Activated naive CD4-positive, alpha-beta T cell treated with anti-CD3 and anti-CD28 coated beads for 36 hours (primary cell): ENCODE measurements around the gene PML. TPM values are rescaled to one million over a fixed set of nuclear protein-coding genes. Genes with fewer than 3 reads are reported as not detected.
A peak's percentile ranks its signal among the peaks of the same experiment; 100 is the strongest.

Experiments
- CTCF ChIA-PET: fragments of 350-600 bp; sonication (Branson Sonifier 250); formaldehyde crosslinking; loops from one replicate; lab custom pipeline; 2021; ENCODE audit warnings: antibody characterized with exemption; lab: Charles Lee
- DNase-seq: peaks from one replicate; pipeline ENCODE4 v3.0.0-alpha.2; 2020
- H3K27ac Mint-ChIP-seq: one replicate; pipeline ENCODE4 v1.8.0; 2021; ENCODE audit warnings: mild to moderate bottlenecking, mixed read lengths
- H3K27me3 Mint-ChIP-seq: one replicate; pipeline ENCODE4 v1.8.0; 2021; ENCODE audit warnings: low read depth, mixed read lengths
- H3K36me3 Mint-ChIP-seq: one replicate; pipeline ENCODE4 v1.8.0; 2021; ENCODE audit warnings: low read depth, mixed read lengths
- H3K4me1 Mint-ChIP-seq: one replicate; pipeline ENCODE4 v1.8.0; 2021; ENCODE audit warnings: low read depth, mixed read lengths
- H3K4me3 Mint-ChIP-seq: one replicate; pipeline ENCODE4 v1.8.0; 2021; ENCODE audit warnings: mild to moderate bottlenecking, moderate library complexity, mixed read lengths
- H3K9me3 Mint-ChIP-seq: one replicate; pipeline ENCODE4 v1.8.0; 2021; ENCODE audit warnings: mixed read lengths
- intact Hi-C: fragments of 100-400 bp; cut with micrococcal nuclease; formaldehyde crosslinking; loops from one replicate; pipeline ENCODE4 v1.15.1; 2023
- total RNA-seq, 2 experiments: library from RNA; stranded (reverse); gene quantifications; one replicate each; pipeline ENCODE4 v1.2.3, GENCODE V29; 2021

Gene PML
- 10 to 100 TPM; 69.6 to 70.2 TPM for total RNA-seq

GRCh38 chr15:73994413-73994883 lies at the start of gene PML:
Gene PML, plus strand, starts transcription at chr15:73994716. Its CDS starts 97 bp downstream, at chr15:73994813.
- intact Hi-C loops, result loop anchor here (1.0 to 10.0 kb wide), 7 partner anchors 388 to 1770 kb away; partner anchors contain the start of genes ARID3B, SIN3A and UBL7
- DNase-seq, result peak; percentile 98
- Mint-ChIP-seq H3K36me3 (peaks cover 11% of the 10 kb centered on the region), H3K9me3 (no peaks in the 10 kb centered on the region), H3K27me3 (no peaks in the 10 kb centered on the region), H3K4me1 (peaks cover 59% of the 10 kb centered on the region), H3K4me3 (peak within 1 kb of the TSS; percentile 95), H3K27ac (peak within 1 kb of the TSS; percentile 96)
- CTCF ChIA-PET, result interaction anchor here (0.8 to 5.2 kb wide), 9 partner anchors 12 to 74 kb away, joined by 3 to 54 read pairs (median 5); no protein-coding TSS in a partner anchor

GRCh38 chr15:73945130-73945508 lies 49.4 kb upstream of the PML start:
- Mint-ChIP-seq H3K4me3 (no peak overlapping the region), H3K9me3 (no peaks in the 10 kb centered on the region), H3K4me1 (peaks cover 11% of the 10 kb centered on the region), H3K36me3 (no peaks in the 10 kb centered on the region), H3K27me3 (no peaks in the 10 kb centered on the region), H3K27ac (no peak overlapping the region)
- CTCF ChIA-PET, result interaction anchor here (0.6 to 1.2 kb wide), 3 partner anchors 9 to 19 kb away, joined by 3 to 4 read pairs (median 3); no protein-coding TSS in a partner anchor
- no peak for DNase-seq
- intact Hi-C loops, result no loop called here

- CTCF ChIA-PET, result no interaction called here
- H3K27ac Mint-ChIP-seq, result no peak overlapping the region
- no peaks in the 10 kb centered on the region for H3K27me3 Mint-ChIP-seq
- intact Hi-C loops, result no loop called here
- no peak overlapping the region for H3K4me3 Mint-ChIP-seq
- no peak for DNase-seq
- H3K9me3 Mint-ChIP-seq, result no peaks in the 10 kb centered on the region
- peaks cover 12% of the 10 kb centered on the region for H3K4me1 Mint-ChIP-seq
- H3K36me3 Mint-ChIP-seq, result no peaks in the 10 kb centered on the region
Measured at GRCh38 chr15:73946046-73946721, 48.3 kb upstream of the PML start.

GRCh38 chr15:73946795-73947370 lies 47.6 kb upstream of the PML start:
- CTCF ChIA-PET, result no interaction called here
- no peak overlapping the region for H3K27ac Mint-ChIP-seq
- intact Hi-C loops, result no loop called here

DNA sequence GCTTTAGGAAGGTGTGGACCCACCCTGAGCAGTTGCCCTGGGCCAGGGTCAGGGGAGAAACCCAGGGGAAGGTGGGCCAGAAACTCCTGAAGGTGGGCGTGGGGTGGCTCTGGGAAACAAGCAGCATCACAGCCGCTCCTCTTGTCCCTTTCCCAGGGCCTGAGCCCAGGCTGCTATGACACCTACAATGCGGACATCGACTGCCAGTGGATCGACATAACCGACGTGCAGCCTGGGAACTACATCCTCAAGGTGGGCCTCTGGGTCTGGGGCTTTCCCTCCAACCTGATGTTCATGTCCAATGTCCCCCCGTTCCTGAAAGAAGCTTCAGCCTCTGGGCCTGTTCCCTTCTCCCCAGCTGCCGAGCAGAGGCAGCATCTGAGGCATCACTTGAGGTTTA lies 46.9 kb upstream of the PML start:
- no peaks in the 10 kb centered on the region for H3K27me3 Mint-ChIP-seq
- peaks cover 3% of the 10 kb centered on the region for H3K4me1 Mint-ChIP-seq
- no peaks in the 10 kb centered on the region for H3K36me3 Mint-ChIP-seq
- H3K27ac Mint-ChIP-seq, result no peak overlapping the region
- no peak for DNase-seq
- intact Hi-C loops, result no loop called here
- H3K4me3 Mint-ChIP-seq, result no peak overlapping the region
- no peaks in the 10 kb centered on the region for H3K9me3 Mint-ChIP-seq
- CTCF ChIA-PET, result interaction anchor here (1.5 to 1.9 kb wide), 2 partner anchors 12 to 25 kb away, joined by 5 to 6 read pairs; no protein-coding TSS in a partner anchor

More at GRCh38 chr15:73946795-73947370, 47.6 kb upstream of the PML start:
- H3K4me1 Mint-ChIP-seq, result peaks cover 9% of the 10 kb centered on the region
- H3K36me3 Mint-ChIP-seq, result no peaks in the 10 kb centered on the region
- H3K27me3 Mint-ChIP-seq, result no peaks in the 10 kb centered on the region
- DNase-seq, result no peak
- no peaks in the 10 kb centered on the region for H3K9me3 Mint-ChIP-seq
- H3K4me3 Mint-ChIP-seq, result no peak overlapping the region

- Mint-ChIP-seq H3K4me3 (no peak overlapping the region), H3K27me3 (no peaks in the 10 kb centered on the region), H3K36me3 (no peaks in the 10 kb centered on the region), H3K9me3 (no peaks in the 10 kb centered on the region), H3K27ac (no peak overlapping the region), H3K4me1 (peaks cover 3% of the 10 kb centered on the region)
- DNase-seq, result no peak
- CTCF ChIA-PET, result interaction anchor here (0.6 to 3.2 kb wide), 7 partner anchors 12 to 100 kb away, joined by 3 to 20 read pairs (median 6); no protein-coding TSS in a partner anchor
- intact Hi-C loops, result no loop called here
Measured at GRCh38 chr15:73948396-73948795, 46.1 kb upstream of the PML start.

GRCh38 chr15:73948982-73949381 lies 45.5 kb upstream of the PML start:
- Mint-ChIP-seq H3K36me3 (no peaks in the 10 kb centered on the region), H3K4me3 (no peak overlapping the region), H3K27ac (no peak overlapping the region), H3K9me3 (no peaks in the 10 kb centered on the region), H3K4me1 (peaks cover 3% of the 10 kb centered on the region), H3K27me3 (no peaks in the 10 kb centered on the region)
- no peak for DNase-seq
- intact Hi-C loops, result no loop called here
- CTCF ChIA-PET, result interaction anchor here (0.6 to 3.2 kb wide), 7 partner anchors 12 to 99 kb away, joined by 3 to 20 read pairs (median 6); no protein-coding TSS in a partner anchor

- H3K9me3 Mint-ChIP-seq, result no peaks in the 10 kb centered on the region
- no peak for DNase-seq
- intact Hi-C loops, result no loop called here
- no peaks in the 10 kb centered on the region for H3K36me3 Mint-ChIP-seq
- H3K27ac Mint-ChIP-seq, result no peak overlapping the region
- no peak overlapping the region for H3K4me3 Mint-ChIP-seq
- peaks cover 3% of the 10 kb centered on the region for H3K4me1 Mint-ChIP-seq
- H3K27me3 Mint-ChIP-seq, result no peaks in the 10 kb centered on the region
- CTCF ChIA-PET, result interaction anchor here (0.5 to 3.2 kb wide), 8 partner anchors 10 to 340 kb away, joined by 3 to 20 read pairs (median 4); no protein-coding TSS in a partner anchor
Measured at GRCh38 chr15:73949496-73949895, 45.0 kb upstream of the PML start.

DNA sequence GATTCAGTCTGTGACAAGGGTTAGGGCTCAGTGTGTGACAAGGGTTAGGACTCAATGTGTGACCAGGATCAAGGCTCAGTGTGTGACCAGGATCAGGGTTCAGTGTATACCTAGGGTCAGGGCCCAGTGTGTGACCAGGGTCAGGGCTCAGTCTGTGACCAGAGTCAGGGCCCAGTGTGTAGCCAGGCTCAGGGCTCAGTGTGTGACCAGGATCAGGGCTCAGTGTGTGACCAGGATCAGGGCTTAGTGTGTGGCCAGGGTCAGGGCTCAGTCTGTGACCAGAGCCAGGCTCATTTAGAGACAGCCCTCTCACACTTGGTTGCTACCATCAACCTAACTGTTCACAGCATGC lies 44.1 kb upstream of the PML start:
- Mint-ChIP-seq H3K4me1 (peaks cover 3% of the 10 kb centered on the region), H3K27ac (no peak overlapping the region), H3K36me3 (no peaks in the 10 kb centered on the region), H3K4me3 (no peak overlapping the region), H3K9me3 (no peaks in the 10 kb centered on the region), H3K27me3 (no peaks in the 10 kb centered on the region)
- CTCF ChIA-PET, result interaction anchor here (0.6 to 3.2 kb wide), 17 partner anchors 9 to 97 kb away, joined by 3 to 20 read pairs (median 4); no protein-coding TSS in a partner anchor
- intact Hi-C loops, result loop anchor here (5.0 kb wide), 1 partner anchor 182 kb away; the partner anchor contains the start of gene ISLR2
- no peak for DNase-seq

DNA sequence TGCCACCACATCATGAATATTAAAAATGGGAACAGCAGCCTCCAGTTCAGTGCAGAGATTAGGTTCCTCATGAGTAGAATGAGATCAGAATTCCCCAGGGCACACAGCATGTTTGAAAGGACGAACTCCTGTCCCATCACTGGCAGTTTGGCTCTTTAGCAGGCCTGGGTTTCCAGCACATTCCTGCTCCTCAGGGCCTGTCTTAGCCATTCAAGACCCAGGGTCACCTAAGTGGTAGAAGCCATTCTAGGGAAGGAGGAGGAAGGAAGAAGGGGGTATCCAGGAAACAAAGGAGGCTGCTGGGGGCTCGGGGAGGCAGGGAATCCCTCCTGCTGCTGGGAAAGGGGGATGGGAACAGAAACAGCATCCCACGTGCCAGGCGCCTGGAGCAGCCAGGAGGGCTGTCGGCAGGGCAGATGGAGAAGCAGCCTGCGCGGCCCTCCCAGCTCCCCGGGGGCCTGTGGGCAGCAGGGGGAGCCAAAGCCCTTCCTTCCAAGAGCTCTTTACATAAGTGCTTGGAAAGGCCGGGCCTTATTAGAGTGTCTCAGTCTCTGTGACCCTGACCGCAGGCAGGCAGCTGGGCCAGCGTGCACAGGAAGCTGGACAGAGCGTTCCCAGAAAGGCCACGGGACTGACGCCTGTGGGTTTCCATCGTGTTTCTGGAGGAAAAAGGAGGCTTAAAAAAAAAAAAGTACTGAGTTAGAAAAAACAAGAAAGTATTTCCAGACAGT lies 43.5 kb upstream of the PML start:
- no peaks in the 10 kb centered on the region for H3K27me3 Mint-ChIP-seq
- no peak overlapping the region for H3K4me3 Mint-ChIP-seq
- H3K36me3 Mint-ChIP-seq, result no peaks in the 10 kb centered on the region
- peaks cover 3% of the 10 kb centered on the region for H3K4me1 Mint-ChIP-seq
- DNase-seq, result peak; percentile 83
- intact Hi-C loops, result loop anchor here (1.0 to 5.0 kb wide), 2 partner anchors 13 to 181 kb away; partner anchors contain the start of gene ISLR2
- CTCF ChIA-PET, result interaction anchor here (0.6 to 3.2 kb wide), 23 partner anchors 8 to 370 kb away, joined by 3 to 16 read pairs (median 4); partner anchors contain the start of gene TBC1D21
- no peak overlapping the region for H3K27ac Mint-ChIP-seq
- H3K9me3 Mint-ChIP-seq, result no peaks in the 10 kb centered on the region

- DNase-seq, result no peak
- peaks cover 3% of the 10 kb centered on the region for H3K4me1 Mint-ChIP-seq
- intact Hi-C loops, result loop anchor here (1.0 to 5.0 kb wide), 2 partner anchors 13 to 181 kb away; partner anchors contain the start of gene ISLR2
- no peaks in the 10 kb centered on the region for H3K9me3 Mint-ChIP-seq
- no peak overlapping the region for H3K4me3 Mint-ChIP-seq
- no peaks in the 10 kb centered on the region for H3K27me3 Mint-ChIP-seq
- no peak overlapping the region for H3K27ac Mint-ChIP-seq
- no peaks in the 10 kb centered on the region for H3K36me3 Mint-ChIP-seq
- CTCF ChIA-PET, result interaction anchor here (0.6 to 3.2 kb wide), 19 partner anchors 8 to 369 kb away, joined by 3 to 16 read pairs (median 4); partner anchors contain the start of gene TBC1D21
Measured at GRCh38 chr15:73951601-73952000, 42.9 kb upstream of the PML start.
